GM19328 (cell line): ENCODE results near the gene DLG1.

Experiments used
- ATAC-seq: cut with Tn5 transposase; IDR thresholded peaks from one replicate; pipeline ENCODE4 v1.9.1; 2021; ENCODE audit warnings: mild to moderate bottlenecking, moderate library complexity; ENCODE audit not compliant: unreplicated experiment

Gene DLG1

DNA sequence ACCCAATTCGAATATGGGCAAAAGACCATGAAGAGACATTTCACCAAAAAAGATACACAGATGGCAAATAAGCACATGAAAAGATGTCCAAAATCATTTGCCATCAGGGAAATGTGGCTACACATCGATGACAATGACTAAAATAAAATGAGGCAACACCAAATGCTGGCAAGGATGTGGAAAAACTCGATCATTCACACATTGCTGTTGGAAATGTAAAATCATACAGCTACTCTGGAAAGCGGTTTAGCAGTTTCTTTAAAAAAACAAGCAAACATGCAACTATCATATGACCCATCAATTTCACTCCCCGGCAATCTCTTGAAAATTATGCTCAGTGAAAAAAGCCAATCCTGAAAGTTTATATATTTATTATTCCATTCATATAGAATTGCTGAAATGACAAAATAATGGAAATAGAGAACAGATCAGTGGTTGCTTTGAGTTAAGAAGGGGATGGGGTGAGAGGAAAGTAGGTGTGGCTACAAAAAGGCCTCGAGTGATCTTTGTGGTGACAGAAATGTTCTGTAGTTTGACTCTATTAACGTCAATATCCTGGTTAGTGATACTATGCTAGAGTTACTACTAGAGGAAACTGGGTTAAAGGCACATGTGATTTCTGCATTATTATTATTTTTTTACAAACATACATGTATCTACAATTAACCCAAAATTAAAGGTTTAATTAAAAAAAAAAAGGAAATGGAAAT lies 45.0 kb downstream of the DLG1 start:
- ATAC-seq = no peak

DNA sequence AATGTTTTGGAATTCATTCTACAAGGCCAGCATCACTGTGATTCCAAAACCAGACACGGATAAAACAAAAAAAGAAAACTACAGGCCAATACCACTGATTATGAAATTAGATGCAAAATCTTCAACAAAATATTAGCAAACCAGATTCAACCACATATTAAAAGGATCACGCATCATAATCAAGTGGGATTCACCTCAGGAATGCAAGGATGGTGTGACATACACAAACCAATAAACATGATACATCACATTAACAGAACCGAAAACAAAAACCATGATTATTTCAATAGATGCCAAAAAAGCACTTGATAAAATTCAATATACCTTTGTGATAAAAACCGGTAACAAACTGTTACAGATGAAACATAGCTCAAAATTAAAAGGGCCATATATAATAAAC lies 48.9 kb downstream of the DLG1 start:
- no peak for ATAC-seq

DNA sequence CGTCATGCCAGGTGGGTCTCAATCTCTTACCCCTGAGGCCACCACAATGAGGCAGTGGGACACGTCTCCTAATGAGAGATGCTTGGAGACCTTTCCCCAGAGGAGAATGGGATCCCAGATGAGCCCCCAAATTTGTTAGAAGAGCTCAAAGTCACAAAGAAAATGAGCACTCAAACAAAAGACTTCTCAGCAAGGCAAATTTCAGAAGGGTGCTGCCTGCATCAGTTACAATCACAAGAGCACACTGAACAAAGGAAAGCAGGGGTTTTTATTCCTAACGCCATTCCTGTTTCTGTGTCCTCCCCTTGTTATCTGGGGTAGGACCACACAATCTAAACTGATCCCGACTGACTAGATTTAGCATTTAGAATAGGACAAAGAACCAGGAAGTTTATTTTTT lies 50.1 kb downstream of the DLG1 start:
- no peak for ATAC-seq

DNA sequence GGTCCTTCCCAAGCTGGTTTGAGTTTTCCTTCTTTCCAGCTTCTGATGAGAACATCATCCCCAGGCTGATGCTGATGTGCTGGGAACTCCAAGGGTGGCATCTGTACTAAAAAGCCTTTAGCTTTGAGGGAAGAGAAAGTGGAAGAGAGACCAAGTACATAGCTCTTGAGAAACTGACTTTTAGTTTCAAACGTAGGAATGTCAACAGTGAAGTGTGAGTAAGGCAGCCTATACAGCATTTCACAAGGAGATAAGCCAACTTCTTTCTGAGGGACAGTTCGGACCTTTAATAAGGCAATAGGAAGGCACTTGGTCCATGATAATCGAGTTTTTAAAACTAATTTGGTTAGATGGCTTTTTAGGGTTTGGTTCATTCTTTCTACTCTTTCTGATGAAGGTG lies 53.7 kb downstream of the DLG1 start:
- no peak for ATAC-seq

DNA sequence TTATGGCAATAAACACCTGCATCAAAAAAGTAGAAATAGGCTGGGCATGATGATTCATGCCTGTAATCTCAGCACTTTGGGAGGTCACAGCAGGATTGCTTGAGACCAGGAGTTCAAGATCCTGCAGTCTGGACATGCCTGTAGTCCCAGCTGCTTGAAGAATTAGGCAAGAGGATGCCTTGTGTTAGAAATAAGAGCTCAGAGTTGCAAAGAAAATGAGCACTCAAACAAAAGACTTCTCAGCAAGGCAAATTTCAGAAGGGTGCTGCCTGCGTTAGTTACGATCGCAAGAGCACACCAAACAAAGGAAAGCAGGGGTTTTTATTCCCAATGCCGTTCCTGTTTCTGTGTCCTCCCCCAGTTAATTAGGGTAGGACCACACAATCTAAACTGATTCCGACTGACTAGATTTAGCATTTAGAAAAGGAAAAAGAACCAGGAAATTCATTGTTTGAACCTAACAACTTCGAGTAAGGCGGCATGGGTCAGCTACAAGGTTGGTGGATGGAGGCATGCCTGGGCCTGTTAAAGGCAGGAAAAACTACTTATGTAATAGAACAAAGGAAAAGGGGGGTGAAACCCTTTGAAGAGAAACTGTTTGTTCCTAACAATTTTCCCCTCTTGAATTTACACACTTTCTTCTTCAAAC lies 55.5 kb downstream of the DLG1 start:
- no peak for ATAC-seq

DNA sequence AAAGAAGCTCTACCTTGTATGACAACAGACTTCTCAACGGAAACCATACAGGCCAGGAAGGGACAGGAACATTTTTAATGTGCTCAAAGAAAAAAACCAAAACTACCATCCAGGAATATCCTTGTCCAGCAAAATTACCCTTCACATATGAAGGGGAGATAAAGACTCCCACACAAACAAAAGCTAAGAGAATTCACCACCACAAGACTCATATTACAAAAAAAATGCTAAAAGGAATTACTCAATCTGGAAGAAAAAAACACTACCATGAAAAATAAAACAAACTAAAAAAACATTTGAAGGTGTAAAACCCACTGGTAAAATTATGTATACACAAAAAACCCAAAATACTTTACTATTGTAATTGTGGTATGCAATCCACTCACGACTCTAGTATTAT lies 57.2 kb downstream of the DLG1 start:
- ATAC-seq = no peak

DNA sequence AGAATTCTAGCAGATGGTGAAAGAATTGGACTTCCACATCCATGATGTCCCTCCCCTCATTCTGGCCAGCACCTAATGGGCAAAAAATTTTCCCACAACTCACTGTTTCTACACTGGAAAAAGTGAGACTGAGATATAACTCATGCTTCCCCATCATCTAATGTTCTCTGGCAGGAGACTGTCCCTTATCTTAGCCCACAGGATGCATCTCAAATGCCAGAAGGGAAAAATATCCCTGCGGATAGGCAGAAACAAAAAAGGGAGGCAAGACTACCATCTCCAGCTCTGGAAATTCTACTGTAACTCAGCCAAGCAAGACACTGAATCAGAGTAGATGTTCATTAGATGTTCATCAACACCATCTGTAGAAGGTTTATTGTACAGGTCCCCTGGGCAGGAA lies 58.6 kb downstream of the DLG1 start:
- ATAC-seq = no peak

DNA sequence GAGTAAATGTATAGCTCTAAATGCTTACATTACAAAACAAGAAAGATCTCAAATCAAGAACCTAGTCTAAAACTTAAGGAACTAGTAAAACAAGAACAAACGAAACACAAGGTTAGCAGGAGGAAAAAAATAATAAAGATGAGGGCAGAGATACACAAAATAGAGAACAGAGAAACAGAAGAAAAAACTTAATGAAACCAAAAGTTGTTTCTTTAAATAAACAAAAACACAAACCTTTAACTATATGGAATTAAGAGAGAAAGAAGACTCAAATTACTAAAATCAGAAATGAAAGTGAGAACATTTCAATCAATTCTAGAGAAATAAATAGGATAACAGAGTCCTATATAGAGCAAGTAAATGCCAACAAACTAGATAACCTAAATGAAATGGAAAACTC lies 59.6 kb downstream of the DLG1 start:
- ATAC-seq = no peak

DNA sequence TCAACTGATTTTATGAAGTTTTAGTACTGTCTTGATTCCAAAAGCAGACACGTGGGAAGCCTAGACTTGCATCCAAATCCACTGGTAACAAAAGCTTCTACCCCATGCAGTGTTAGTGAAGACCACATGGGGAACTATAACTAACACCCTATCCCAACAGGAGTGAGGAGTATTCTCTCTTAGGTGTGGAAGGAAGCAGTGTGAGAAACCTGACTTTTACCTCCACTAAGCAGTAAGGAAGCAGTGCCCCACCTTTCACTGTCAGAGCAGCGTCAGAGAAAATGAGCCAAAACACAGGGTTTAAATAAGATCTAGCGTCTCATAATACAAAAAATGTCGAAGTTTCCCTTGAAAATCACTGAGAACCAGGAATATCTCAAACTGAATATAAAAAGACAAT lies 60.5 kb downstream of the DLG1 start:
- no peak for ATAC-seq

DNA sequence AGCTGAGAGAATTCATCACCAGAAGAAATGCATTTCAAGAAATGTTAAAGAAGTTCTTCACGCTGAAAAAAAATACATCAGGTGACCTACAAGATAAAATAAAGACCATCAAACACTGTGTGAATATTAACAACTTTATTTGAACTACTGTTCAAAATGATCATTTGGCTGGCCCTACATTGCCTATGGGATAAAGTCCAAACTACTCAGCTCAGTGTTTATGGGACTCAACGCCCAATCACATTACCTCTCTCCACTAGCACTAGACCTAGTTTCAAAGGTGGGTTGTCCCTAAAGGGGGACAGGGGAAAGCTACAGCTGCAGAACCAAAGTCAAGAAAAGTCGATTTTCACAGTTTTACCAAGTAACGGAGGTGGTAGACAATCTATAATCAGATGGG lies 62.0 kb downstream of the DLG1 start:
- no peak for ATAC-seq

DNA sequence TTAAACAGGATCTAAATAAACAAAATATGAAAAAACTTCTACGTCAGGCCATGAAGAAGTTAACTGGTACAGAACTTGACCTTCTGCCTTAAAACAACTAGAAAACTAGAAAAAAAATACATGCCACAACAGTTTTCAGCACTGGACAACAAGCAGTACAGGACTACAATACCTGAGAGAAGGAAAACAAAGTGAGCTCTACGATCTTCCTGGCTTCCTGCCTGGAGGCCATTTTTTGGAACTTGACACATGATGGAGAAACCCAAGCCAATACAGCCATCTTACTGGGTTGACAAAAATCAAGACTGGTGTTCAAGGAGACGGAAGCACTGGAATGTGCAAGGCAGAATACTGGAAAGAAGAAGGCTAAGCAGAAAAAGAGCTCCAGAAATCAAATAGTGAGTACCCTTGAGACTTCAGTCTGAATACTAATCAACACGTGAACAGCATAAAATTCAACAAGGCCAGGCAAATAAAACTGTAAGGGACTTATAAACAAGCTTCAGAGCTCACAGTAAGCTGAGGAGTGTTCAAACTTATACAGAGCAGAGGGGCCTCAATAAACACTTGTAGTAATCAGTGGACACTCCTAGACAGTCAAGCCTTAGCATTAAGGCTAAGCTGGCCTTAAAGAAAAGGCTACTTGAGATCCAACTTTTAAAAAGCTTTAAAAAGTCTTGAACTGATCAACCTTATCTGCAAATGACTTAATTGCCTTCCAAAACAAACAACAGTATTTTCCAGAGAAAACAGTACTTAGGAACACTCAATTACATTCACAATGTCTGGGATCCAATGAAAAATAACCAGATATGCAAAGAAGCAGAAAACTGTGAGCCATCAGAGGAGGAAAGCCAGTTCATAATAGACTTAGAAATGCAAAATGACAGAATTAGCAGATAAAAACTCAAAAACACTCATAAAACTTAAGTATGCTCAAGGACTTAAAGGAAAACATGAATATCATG lies 63.2 kb downstream of the DLG1 start:
- ATAC-seq = no peak

DNA sequence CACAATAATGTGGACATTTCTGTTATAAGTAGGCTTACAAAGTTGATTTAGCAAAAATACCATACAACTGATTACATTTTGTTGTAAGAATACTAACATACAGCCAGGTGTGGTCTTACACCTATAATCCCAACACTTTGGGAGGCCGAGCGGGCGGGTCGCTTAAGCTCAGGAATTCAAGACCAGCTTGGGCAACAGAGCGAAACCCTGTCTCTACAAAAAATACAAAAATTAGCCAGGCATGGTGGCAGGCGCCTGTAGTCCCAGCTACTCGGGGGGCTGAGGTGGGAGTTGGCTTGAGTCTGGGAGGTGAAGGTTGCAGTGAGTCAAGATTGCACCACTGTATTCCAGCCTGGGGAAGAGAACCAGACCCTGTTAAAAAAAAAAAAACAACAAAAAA lies 67.1 kb downstream of the DLG1 start:
- ATAC-seq = no peak

DNA sequence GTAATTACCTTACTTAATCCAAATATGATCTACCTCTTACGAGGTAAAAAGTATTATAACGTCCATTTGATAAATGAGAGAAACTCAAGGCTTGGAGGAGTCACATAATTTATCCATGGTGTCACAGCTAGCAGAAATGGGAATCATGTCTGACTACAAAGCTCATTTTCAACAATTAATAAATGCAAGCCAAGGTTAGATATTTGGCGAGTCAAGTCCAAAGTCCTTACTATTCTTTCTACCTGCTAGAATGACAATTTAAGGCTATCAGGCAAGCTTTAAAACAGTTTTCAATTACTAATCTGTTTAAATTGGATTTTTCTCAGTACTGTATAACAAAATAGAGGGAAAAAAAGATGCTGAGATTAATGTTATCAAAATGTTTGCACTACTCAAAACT lies 68.6 kb downstream of the DLG1 start:
- no peak for ATAC-seq

DNA sequence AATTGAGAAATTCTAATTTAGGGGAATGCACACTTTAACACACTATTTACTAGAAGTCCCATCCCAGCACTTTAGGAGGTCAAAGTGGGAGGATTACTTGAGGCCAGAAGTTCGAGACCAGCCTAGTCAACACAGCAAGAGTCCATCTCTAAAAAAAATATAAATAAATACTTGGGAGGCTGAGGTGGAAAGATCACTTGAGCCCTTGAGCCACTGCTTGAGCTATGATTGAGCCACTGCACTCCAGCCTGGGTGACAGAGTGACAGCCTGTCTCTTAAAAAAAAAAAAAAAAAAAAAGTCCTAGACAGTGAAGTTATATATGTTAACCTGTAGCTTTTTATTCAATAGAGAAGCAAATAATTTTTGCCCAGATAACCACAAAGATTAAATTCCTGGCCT lies 69.2 kb downstream of the DLG1 start:
- no peak for ATAC-seq

DNA sequence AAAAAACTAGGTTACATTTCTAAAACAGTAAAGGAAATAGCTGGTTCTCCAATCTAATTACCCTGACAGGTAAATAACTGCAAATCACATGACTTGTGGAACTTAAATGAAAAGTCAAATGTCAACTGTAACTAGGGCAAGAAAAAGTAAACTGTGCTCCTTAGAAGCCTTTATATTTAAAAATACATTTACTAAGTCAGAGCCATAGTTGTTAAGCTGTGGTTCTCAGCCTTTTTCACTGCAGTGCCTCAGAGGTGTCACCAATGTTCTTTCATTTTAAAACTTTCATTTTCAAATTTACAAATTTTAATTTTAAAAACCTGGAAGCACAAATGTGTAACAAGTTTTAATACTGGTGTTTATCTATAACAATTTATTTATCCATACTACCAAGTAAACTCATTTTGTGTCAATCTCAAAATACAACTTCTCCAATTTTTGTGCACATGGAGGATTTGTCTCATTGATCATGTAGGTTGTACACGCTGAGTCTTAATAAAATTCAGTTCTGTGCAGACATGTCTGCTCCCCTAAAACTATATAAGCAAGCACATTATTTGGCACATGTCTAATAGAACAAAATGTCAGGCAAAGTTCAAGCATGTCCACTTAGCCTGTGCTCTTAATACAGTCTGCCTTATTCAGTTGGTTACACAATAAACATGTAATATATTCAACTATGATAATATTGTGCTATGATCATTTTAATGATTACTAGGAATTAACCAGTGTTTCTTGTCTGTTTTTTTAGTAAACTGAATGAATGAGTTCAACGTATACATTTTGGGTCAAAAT lies 70.4 kb downstream of the DLG1 start:
- ATAC-seq = no peak

DNA sequence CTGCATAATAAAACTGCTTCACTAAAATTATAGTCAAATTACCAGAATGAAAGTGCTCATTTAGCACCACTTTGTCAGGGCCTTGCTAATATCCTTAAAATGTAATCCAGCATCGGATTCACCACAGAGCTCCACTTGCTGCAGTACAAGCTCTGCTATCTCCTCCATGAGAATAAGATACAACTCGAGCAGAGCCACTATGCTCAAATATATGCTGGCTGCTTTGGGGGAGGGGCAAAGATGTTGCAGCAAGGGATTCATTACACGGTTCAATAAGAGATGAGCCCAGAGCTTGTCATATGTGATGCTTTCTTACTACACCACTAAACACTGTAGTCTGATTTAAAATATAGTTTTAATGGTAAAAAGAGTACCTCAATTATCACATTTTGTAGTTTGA lies 72.2 kb downstream of the DLG1 start:
- ATAC-seq = no peak

DNA sequence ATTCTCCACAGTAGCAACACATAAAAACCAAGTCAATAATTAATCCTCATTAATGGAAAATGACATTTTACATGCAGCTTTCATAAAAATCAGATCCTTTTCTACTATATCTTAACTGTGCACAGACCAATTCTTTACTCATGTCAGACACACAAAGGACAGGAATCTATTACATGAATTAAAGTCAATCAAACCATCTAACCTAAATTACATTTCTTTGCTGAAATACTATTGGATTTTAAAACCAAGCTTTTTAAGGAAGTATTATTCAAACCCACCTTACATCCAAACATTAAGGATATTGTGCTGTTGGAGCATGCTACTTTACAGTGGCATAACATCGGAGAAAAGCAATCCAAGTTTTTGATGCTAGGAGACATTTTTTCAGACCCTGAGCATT lies 72.8 kb downstream of the DLG1 start:
- ATAC-seq = no peak

DNA sequence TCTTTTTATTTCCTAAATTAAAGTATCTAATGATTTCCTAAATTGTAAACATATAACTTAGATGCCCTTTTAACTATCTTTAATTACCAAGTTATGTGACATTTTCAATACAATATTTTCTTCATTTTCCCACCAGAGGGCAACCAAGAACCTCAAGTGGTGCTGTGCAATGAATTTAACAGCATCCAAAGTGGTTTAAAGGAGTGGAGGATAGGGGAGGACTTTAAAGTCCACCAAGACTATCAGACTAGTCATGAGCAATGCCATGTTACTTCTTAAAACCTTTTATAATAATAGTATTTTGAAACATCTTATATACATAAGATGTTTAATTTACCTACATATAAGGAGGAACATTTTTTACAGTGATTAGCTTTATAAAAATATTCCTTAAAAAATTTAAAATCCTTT lies 74.4 kb downstream of the DLG1 start:
- no peak for ATAC-seq

DNA sequence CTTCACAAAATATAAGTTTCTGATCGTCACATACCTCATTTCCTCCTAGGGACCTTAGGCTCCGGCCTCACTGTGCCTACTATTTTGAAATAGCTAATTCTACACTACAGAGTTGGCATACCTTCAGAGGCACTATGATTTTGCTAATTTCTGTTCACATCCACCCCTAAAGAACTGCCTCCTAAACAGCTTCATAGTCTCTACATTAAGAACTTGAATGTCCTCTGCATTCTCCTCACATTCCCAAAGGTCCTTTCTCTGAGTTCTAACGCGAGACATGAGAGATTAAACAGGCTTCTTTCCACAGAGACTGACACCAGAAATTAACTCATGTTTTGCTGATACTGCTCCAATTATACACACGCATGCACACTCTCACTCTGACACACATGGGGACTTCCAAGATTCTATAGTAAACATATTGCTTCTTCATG lies 75.5 kb downstream of the DLG1 start:
- ATAC-seq = no peak

DNA sequence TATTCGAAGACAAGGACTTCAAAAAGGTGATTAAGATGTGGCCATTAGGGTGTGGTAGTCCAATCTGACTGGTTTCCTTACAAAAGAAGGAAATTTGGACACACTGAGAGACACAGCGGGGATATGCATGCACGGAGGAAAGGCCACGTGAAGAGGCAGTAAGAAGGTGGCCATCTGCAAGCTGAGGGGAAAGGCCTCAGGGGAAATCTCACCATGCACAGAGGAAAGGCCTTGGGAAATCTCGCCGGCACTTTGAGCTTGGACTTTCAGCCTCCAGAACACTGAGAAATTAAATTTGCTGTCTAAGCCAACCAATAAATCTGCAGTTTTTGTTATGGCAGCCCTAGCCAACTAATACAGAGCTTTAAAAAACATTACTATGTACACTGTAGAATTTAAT lies 78.8 kb downstream of the DLG1 start:
- no peak for ATAC-seq

DNA sequence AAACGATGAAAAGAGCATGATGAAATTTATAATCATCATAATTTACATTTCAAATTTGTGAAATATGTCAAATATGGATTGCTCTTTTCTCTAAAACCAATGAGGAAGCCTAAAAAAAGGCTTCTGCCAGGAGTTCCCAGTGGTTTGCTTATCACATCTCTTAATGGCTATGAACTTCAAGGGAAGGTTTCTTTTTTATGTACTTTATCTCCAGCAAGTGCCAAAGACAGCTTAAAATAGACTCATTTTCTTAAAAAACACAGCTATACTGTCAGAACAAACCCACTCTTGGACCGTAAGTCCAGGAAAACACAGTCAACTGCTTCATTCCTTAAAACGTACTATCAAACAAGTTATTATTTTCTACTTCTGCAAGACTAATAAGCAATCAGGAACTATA lies 80.2 kb downstream of the DLG1 start:
- ATAC-seq = no peak
